Gastroesophageal sphincter (tissue), 3 donors: Measurements from ENCODE around the gene KRTAP4-8.

ENCODE experiments used
- EP300 ChIP-seq: sonication (generic); formaldehyde crosslinking; IDR thresholded peaks from one replicate; pipeline ENCODE4 v1.6.1; 2017; ENCODE audit warnings: antibody characterized with exemption, mild to moderate bottlenecking
- POLR2A ChIP-seq, 2 donors: fragments of 450-650 bp; IDR thresholded peaks; one replicate each; pipeline ENCODE4 v1.6.1; 2017; ENCODE audit warnings: antibody characterized with exemption in 2 of 2, mild to moderate bottlenecking in 2 of 2, moderate library complexity in 1 of 2
- POLR2AphosphoS5 ChIP-seq: sonication (generic); formaldehyde crosslinking; IDR thresholded peaks from one replicate; pipeline ENCODE4 v1.6.1; 2017; ENCODE audit warnings: antibody characterized with exemption
- TF ChIP-seq, protein P1 (sequence below), 4 experiments: fragments of 200-600 bp in 2 of 4; fragments of 450-650 bp in 2 of 4; sonication (generic) in 1 of 4; IDR thresholded peaks; one replicate each; pipeline ENCODE4 v1.5.1; 2017 to 2019; ENCODE audit warnings: antibody characterized with exemption in 4 of 4, mild to moderate bottlenecking in 2 of 4, moderate library complexity in 2 of 4

DNA sequence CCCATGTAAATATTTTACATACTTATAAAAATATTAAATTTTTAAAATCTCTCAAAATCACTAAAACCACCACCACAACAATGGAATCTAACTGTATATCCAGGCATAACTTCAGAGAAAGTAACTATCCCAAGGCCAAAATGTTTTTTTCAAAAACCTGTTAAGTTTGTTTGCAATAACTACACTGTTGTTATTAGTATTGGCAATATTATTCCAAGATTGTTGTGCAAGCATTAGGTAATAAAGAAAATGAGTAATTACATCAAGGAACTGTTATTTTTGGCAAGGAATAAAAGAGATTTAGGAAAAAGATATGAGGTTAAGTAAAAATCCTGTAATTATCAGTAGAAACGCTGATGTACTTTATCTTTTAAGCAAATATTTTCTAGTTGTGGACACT lies 29.4 kb upstream of the KRTAP4-8 start:
- TF ChIP-seq, protein P1, sequence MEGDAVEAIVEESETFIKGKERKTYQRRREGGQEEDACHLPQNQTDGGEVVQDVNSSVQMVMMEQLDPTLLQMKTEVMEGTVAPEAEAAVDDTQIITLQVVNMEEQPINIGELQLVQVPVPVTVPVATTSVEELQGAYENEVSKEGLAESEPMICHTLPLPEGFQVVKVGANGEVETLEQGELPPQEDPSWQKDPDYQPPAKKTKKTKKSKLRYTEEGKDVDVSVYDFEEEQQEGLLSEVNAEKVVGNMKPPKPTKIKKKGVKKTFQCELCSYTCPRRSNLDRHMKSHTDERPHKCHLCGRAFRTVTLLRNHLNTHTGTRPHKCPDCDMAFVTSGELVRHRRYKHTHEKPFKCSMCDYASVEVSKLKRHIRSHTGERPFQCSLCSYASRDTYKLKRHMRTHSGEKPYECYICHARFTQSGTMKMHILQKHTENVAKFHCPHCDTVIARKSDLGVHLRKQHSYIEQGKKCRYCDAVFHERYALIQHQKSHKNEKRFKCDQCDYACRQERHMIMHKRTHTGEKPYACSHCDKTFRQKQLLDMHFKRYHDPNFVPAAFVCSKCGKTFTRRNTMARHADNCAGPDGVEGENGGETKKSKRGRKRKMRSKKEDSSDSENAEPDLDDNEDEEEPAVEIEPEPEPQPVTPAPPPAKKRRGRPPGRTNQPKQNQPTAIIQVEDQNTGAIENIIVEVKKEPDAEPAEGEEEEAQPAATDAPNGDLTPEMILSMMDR (IDR thresholded peaks at IDR 0.05), result no peak
- TF ChIP-seq POLR2AphosphoS5, result no peak
- no peak for TF ChIP-seq EP300
- no peak for TF ChIP-seq POLR2A (IDR thresholded peaks at IDR 0.05)
